OCI-LY7 (cell line): ENCODE results near the gene GIMAP1. TPM values are rescaled to one million over a fixed set of nuclear protein-coding genes. Genes with fewer than 3 reads are reported as not detected.

ENCODE experiments used
- total RNA-seq, 2 experiments: library from RNA; depleted of rRNA in 1 of 2; stranded (reverse); fragments of >200 nt in 1 of 2; shearing (Covaris generic) in 1 of 2; gene quantifications; 2 replicates each; pipeline ENCODE4 v1.2.3, GENCODE V29; 2014 to 2022

The GIMAP1 gene
- total RNA-seq, 2 experiments from 2014 or later = not detected

Other genes starting within 250 kb of the GIMAP1 start
- gene GIMAP7, start 201.7 kb upstream of the GIMAP1 start, total RNA-seq (2014; rRNA removed; shearing (Covaris generic)) = not detected in 2 replicates
- not detected in 2 replicates for gene GIMAP7, start 201.7 kb upstream of the GIMAP1 start, total RNA-seq (2022)
- gene GIMAP4, start 149.2 kb upstream of the GIMAP1 start, total RNA-seq (2014; rRNA removed; shearing (Covaris generic)) = not detected in 2 replicates
- not detected in 2 replicates for gene GIMAP4, start 149.2 kb upstream of the GIMAP1 start, total RNA-seq (2022)
- gene GIMAP6, start 84.2 kb upstream of the GIMAP1 start, total RNA-seq (2014; rRNA removed; shearing (Covaris generic)) = not detected in 2 replicates
- not detected in 2 replicates for gene GIMAP6, start 84.2 kb upstream of the GIMAP1 start, total RNA-seq (2022)
- 0.41 TPM in 1 of 2 replicates, not detected in the other for gene GIMAP2, start 30.9 kb upstream of the GIMAP1 start, total RNA-seq (2014; rRNA removed; shearing (Covaris generic))
- 0.79 TPM in 1 of 2 replicates, not detected in the other for gene GIMAP2, start 30.9 kb upstream of the GIMAP1 start, total RNA-seq (2022)
- not detected in 2 replicates for gene GIMAP5, start 20.8 kb downstream of the GIMAP1 start, total RNA-seq (2014; rRNA removed; shearing (Covaris generic))
- not detected in 2 replicates for gene GIMAP5, start 20.8 kb downstream of the GIMAP1 start, total RNA-seq (2022)
- gene TMEM176B, start 83.8 kb downstream of the GIMAP1 start, total RNA-seq (2014; rRNA removed; shearing (Covaris generic)) = 0.09 TPM in 1 of 2 replicates, not detected in the other
- 0.37 TPM in 1 of 2 replicates, not detected in the other for gene TMEM176B, start 83.8 kb downstream of the GIMAP1 start, total RNA-seq (2022)
- not detected in 2 replicates for gene TMEM176A, start 84.2 kb downstream of the GIMAP1 start, total RNA-seq (2014; rRNA removed; shearing (Covaris generic))
- not detected in 2 replicates for gene TMEM176A, start 84.2 kb downstream of the GIMAP1 start, total RNA-seq (2022)
- gene AOC1, start 135.9 kb downstream of the GIMAP1 start, total RNA-seq (2014; rRNA removed; shearing (Covaris generic)) = not detected in 2 replicates
- not detected in 2 replicates for gene AOC1, start 135.9 kb downstream of the GIMAP1 start, total RNA-seq (2022)